ENCODE measurements around the gene OS9. TPM values are rescaled to one million over a fixed set of nuclear protein-coding genes. Genes with fewer than 3 reads are reported as not detected.
A peak's percentile ranks its signal among the peaks of the same experiment; 100 is the strongest.

OS9 gene
- total RNA-seq, 2 experiments from 2014 or later, result 146 to 152 TPM

DNA sequence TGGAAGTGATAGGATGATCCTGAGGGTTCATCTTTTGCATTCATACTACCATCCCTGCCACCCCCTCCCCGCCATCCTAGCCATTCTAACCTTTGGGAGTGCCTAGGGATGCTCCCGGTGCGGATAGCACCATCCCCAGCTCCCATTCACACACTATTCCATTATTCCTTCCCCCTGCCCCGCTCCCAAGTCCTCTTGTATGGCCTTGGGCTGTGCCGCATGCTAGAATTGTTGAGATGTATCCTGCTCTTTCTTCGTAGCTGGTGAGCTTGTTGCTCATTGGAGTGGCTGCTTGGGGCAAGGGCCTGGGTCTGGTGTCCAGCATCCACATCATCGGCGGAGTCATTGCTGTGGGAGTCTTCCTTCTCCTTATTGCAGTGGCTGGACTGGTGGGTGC, 51.6 kb downstream of the OS9 start:
- peaks cover 55% of the 10 kb centered on the region for H3K4me1 Mint-ChIP-seq
- H3K27ac Mint-ChIP-seq, result peak overlapping the region; percentile 93
- DNase-seq, result no peak
- H3K36me3 Mint-ChIP-seq (ENCODE audit: low read depth), result peaks cover 46% of the 10 kb centered on the region
- H3K4me3 Mint-ChIP-seq, result peak overlapping the region; percentile 77
- no peaks in the 10 kb centered on the region for H3K27me3 Mint-ChIP-seq
- CTCF ChIA-PET, result interaction anchor here (2.2 to 2.4 kb wide), 3 partner anchors 11 to 162 kb away, joined by 8 to 15 read pairs (median 12); no protein-coding TSS in a partner anchor
- no peaks in the 10 kb centered on the region for H3K9me3 Mint-ChIP-seq
- POLR2A ChIA-PET, result interaction anchor here (0.8 to 2.9 kb wide), 13 partner anchors 9 to 225 kb away, joined by 3 to 11 read pairs (median 5); partner anchors contain the start of genes DDIT3, EEF1AKMT3, MARCHF9 and METTL1

DNA sequence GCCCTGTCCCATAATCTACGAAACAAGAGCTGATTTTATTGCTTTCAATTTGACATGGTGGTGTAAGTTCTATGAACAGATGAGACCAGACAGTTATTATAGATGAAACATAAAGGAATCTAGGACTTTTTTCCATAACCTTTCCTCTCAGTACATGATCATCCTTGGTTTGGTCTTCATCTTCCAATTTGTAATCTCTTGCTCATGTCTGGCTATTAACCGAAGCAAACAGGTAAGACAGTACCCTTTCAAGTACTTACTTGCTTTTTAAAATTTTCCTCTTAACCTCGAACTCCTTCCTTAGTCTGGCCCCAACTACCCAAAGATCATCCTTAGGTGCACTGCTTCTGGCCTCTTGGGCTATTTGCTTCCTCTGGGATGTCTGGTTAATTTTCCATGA, 52.1 kb downstream of the OS9 start:
- Mint-ChIP-seq H3K9me3 (no peaks in the 10 kb centered on the region), H3K27me3 (no peaks in the 10 kb centered on the region), H3K4me1 (peaks cover 55% of the 10 kb centered on the region), H3K36me3 (ENCODE audit: low read depth) (peaks cover 44% of the 10 kb centered on the region), H3K27ac (peak overlapping the region; percentile 93), H3K4me3 (peak overlapping the region; percentile 77)
- POLR2A ChIA-PET, result interaction anchor here (1.1 to 2.9 kb wide), 4 partner anchors 10 to 155 kb away, joined by 4 to 11 read pairs (median 6); partner anchors contain the start of genes EEF1AKMT3, MARCHF9, METTL1 and PIP4K2C
- CTCF ChIA-PET, result interaction anchor here (2.2 to 2.4 kb wide), 2 partner anchors 10 to 162 kb away, joined by 12 to 15 read pairs; no protein-coding TSS in a partner anchor
- DNase-seq, result no peak

DNA sequence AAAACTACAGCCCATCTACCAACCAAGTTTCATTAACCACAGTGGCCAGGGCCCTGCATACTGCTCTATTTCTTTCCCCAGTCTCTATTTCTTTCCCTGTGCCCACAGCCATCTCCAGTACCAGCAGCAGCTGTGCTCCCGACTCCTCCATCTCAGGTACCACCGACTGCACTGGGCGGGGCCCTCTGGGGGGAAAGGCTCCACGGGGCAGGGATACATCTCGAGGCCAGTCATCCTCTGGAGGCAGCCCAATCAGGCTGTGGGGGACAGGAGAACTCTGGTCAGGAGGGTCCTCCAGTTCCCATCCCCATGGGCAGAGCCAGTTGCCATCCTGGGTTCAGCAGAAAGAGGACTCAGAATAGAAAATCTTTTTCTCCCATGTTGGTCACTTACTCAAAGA, 55.1 kb downstream of the OS9 start:
- DNase-seq, result no peak
- H3K27me3 Mint-ChIP-seq, result no peaks in the 10 kb centered on the region
- no peak overlapping the region for H3K4me3 Mint-ChIP-seq
- no peak overlapping the region for H3K27ac Mint-ChIP-seq
- H3K4me1 Mint-ChIP-seq, result peaks cover 66% of the 10 kb centered on the region
- H3K36me3 Mint-ChIP-seq (ENCODE audit: low read depth), result peaks cover 49% of the 10 kb centered on the region
- ChIA-PET POLR2A (no interaction called here), CTCF (interaction anchor here (1.2 kb wide), 1 partner anchor 8 kb away, joined by 5 read pairs; no protein-coding TSS in a partner anchor)
- H3K9me3 Mint-ChIP-seq, result no peaks in the 10 kb centered on the region

DNA sequence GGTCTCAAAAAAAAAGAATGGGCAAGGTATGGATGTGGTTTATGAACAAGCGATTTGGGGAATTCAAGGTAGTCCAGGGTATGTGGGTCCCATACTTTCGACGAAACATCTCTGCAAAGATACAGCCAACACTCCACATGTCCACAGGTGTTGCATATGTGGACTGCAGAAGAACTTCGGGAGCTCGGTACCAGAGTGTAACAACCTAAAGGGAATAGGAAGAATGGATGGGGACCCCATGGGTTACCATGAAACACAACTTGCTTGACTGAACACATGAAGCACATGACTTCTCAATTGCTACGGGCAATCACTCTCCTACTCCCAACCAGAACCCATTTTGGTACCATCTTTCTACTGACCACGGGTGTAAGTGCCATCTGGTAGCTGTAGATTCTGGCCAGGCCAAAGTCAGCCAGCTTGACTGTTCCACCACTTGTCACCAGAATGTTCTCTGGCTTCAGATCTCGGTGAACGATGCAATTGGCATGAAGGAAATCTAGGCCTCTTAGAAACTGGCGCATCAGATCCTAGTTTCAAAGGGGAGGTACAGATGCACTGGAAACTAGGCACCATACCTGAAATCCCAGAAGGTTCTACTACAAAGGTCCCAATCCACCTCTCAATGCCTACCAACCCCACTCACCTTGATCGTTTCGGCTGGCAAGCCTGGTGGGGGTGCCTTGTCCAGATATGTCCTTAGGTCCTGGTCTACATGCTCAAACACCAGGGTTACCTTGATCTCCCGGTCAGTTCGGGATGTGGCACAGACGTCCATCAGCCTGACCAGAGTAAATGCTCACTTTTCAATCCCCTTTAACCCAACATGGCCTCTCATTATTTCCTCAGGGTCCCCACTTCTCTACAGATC, 56.9 kb downstream of the OS9 start:
- H3K36me3 Mint-ChIP-seq (ENCODE audit: low read depth), result peaks cover 46% of the 10 kb centered on the region
- H3K4me3 Mint-ChIP-seq, result peak overlapping the region; percentile 95
- H3K9me3 Mint-ChIP-seq, result no peaks in the 10 kb centered on the region
- peaks cover 3% of the 10 kb centered on the region for H3K27me3 Mint-ChIP-seq
- no peak for DNase-seq
- H3K27ac Mint-ChIP-seq, result peak overlapping the region; percentile 74
- POLR2A ChIA-PET, result interaction anchor here (0.9 to 1.6 kb wide), 2 partner anchors 9 to 17 kb away, joined by 3 to 8 read pairs; no protein-coding TSS in a partner anchor
- CTCF ChIA-PET, result interaction anchor here (1.5 kb wide), 1 partner anchor 9 kb away, joined by 9 read pairs; no protein-coding TSS in a partner anchor
- peaks cover 58% of the 10 kb centered on the region for H3K4me1 Mint-ChIP-seq

DNA sequence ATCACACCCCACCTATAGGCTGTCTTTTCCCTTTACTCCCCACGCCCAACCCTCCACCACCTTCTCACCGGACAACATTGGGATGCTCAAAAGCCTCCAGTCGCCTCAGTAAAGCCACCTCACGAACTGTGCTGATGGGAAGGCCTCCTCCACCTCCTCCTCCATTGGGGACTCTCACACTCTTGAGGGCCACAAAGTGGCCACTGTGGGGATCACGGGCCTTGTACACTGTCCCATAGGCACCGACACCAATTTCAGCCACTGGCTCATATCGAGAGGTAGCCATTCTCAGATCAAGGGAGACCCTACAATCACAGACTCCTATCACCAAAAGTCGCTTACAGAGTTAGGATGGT, 57.5 kb downstream of the OS9 start:
- no peak for DNase-seq
- peaks cover 42% of the 10 kb centered on the region for H3K36me3 Mint-ChIP-seq (ENCODE audit: low read depth)
- peak overlapping the region; percentile 95 for H3K4me3 Mint-ChIP-seq
- H3K27me3 Mint-ChIP-seq, result peaks cover 3% of the 10 kb centered on the region
- no peaks in the 10 kb centered on the region for H3K9me3 Mint-ChIP-seq
- peaks cover 56% of the 10 kb centered on the region for H3K4me1 Mint-ChIP-seq
- CTCF ChIA-PET, result interaction anchor here (0.8 kb wide), 1 partner anchor 30 kb away, joined by 3 read pairs; no protein-coding TSS in a partner anchor
- H3K27ac Mint-ChIP-seq, result peak overlapping the region; percentile 74
- POLR2A ChIA-PET, result interaction anchor here (0.9 to 1.6 kb wide), 8 partner anchors 9 to 1063 kb away, joined by 3 to 10 read pairs (median 3); partner anchors contain the start of genes EEF1AKMT3, METTL1 and PTGES3

DNA sequence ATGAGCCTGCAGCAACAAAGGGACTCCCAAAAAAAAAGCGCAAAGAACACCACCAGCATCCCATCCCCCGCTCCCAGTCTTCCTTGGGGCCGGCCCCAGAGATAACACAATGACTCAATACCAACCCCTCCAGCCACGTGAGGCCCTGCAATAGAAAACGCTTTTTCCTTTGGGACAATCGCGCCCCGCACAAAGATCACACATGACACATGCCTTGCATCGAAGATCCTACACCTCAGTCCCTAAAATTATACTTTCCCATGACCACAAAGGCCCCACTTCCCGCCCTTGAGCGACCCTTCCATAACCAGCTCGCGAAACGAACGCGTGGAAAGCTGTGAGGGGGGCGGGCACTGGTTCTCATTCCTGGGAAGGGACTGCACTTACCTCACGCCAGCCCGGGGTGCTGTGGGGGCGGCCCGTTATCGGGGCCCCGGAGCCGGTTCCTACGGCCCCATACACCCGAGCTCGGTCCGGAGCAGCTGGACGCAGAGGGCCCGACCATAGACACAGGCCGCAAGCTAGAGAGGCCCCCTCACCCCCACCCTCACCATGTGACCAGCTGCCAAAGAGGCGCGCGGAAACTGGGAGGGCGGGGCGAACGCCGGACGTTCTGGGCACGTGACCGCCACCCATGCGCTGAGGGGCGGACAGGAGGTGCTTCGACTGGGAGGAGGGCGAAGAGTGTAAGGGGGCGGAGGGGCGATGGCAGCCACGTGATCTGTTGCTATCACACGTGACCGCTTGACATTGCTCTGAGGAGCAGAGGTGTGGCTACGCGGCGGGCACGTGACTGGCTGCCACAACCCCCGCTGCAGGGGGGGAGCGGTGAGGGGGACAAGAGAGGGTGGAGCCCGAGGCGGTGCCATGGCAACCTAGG, 58.1 kb downstream of the OS9 start, which contains the start of gene CDK4:
TSS of gene CDK4 (minus strand) at position 523 of the 880 bp plus-strand sequence. CDS start 593 bp downstream, outside the sequence.
- POLR2A ChIA-PET, result interaction anchor here (0.9 to 1.3 kb wide), 9 partner anchors 10 to 1064 kb away, joined by 3 to 10 read pairs (median 3); partner anchors contain the start of genes EEF1AKMT3, METTL1, PTGES3 and SHMT2
- H3K36me3 Mint-ChIP-seq (ENCODE audit: low read depth), result peaks cover 40% of the 10 kb centered on the region
- H3K9me3 Mint-ChIP-seq, result no peaks in the 10 kb centered on the region
- H3K4me1 Mint-ChIP-seq, result peaks cover 58% of the 10 kb centered on the region
- peak within 1 kb of the TSS; percentile 95 for H3K4me3 Mint-ChIP-seq
- peak within 1 kb of the TSS; percentile 74 for H3K27ac Mint-ChIP-seq
- peaks cover 3% of the 10 kb centered on the region for H3K27me3 Mint-ChIP-seq
- DNase-seq, result peak; percentile 99
- CTCF ChIA-PET, result interaction anchor here (0.8 kb wide), 2 partner anchors 11 to 30 kb away, joined by 3 read pairs; no protein-coding TSS in a partner anchor

DNA sequence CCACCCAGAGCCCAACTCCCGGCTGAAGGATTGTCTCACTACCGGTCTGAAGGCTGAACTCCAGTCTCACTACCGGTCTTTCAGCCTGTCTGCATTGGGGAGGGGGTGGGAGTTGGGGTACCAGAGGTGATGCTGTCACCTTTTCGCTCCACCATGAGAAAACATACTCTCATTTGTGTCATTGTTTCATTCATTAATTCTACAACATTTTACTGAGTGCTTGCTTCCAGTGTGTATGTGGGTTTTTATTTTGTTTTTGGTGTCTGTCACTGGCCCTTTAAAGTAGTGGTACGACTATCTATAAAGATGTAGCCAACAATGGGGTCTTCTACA, 58.7 kb downstream of the OS9 start:
- H3K4me3 Mint-ChIP-seq, result peak overlapping the region; percentile 95
- peak overlapping the region; percentile 74 for H3K27ac Mint-ChIP-seq
- ChIA-PET CTCF (no interaction called here), POLR2A (interaction anchor here (0.9 to 1.3 kb wide), 8 partner anchors 11 to 1064 kb away, joined by 3 to 10 read pairs (median 3); partner anchors contain the start of genes EEF1AKMT3, METTL1, PTGES3 and SHMT2)
- H3K4me1 Mint-ChIP-seq, result peaks cover 57% of the 10 kb centered on the region
- peaks cover 3% of the 10 kb centered on the region for H3K27me3 Mint-ChIP-seq
- no peak for DNase-seq
- H3K36me3 Mint-ChIP-seq (ENCODE audit: low read depth), result peaks cover 37% of the 10 kb centered on the region
- H3K9me3 Mint-ChIP-seq, result no peaks in the 10 kb centered on the region

DNA sequence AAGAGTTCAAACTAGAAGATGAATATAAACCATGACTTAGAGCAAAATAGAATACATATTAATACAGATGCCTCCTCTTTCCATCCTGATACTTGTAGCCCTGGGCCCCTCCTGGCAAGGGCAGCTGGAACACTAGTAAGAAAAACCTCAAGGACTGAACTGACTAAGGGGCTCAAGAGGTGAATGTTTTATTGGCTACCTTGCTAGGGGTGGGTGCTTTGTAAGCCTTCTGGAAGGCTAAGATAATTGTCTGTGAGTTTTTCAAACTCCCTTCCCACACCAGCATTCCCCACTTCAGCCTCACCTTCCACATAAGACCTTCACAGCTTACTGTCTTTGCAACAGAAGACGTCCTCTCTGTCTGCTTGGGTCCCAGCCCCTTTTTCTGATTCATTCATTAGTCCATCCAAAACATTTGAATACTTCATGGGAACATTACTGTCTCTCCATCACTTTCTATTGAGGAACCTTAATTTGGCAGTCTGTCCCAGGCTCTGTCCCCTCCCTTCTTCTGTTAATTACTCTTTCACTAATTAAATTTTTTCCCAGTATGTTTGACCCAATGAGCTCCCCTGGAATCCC, 59.9 kb downstream of the OS9 start:
- POLR2A ChIA-PET, result interaction anchor here (1.0 to 1.4 kb wide), 3 partner anchors 9 to 18 kb away, joined by 3 to 5 read pairs (median 3); partner anchors contain the start of genes EEF1AKMT3, METTL1 and TSPAN31
- Mint-ChIP-seq H3K27ac (peak overlapping the region; percentile 81), H3K4me1 (peaks cover 61% of the 10 kb centered on the region), H3K9me3 (no peaks in the 10 kb centered on the region), H3K4me3 (peak overlapping the region; percentile 93), H3K36me3 (ENCODE audit: low read depth) (peaks cover 35% of the 10 kb centered on the region), H3K27me3 (peaks cover 3% of the 10 kb centered on the region)
- no peak for DNase-seq
- CTCF ChIA-PET, result no interaction called here

DNA sequence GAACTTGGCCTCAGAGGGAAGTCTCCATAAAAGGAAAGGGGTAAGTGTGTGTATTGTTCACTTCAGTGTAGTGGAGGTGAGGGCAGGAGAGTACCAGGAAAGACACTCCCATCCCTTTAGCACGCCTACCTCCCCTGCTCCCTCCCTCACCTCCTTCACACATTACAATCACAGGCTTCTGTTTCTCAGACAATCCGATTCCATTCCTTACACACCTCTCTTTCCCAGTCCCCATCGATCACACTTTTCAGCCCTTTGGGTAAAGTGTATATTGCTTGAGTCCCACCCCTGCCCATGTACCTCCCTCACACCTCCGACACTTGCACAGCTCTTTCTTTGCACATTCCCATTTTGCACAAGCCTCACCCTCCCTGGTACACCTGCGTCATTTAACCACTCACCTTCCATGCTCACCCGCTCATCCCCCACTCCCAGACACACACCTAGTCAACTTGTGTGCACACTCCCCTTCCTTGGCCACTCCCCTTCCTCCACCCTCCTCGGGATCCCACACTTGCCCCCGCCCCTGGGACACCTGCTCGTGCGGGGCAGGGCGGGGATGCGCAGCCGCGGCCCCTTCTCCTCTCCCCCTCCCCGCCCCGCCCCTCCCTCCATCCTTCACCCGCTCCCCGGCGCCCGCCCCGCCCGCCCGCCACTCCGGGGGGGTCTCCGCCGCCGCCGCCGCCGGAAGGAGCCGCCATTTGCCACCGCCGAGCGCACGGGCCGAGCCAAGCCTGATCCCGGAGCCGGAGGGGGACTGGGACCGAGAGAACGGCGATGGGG, 60.7 kb downstream of the OS9 start, which contains the start of gene MARCHF9:
TSS of gene MARCHF9 (plus strand) at position 693 of the 783 bp plus-strand sequence. CDS start 426 bp downstream, outside the sequence.
- H3K4me3 Mint-ChIP-seq, result peak within 1 kb of the TSS; percentile 93
- peaks cover 3% of the 10 kb centered on the region for H3K27me3 Mint-ChIP-seq
- peaks cover 63% of the 10 kb centered on the region for H3K4me1 Mint-ChIP-seq
- POLR2A ChIA-PET, result interaction anchor here (1.0 to 2.4 kb wide), 5 partner anchors 10 to 17 kb away, joined by 3 to 11 read pairs (median 3); partner anchors contain the start of genes EEF1AKMT3, METTL1 and TSPAN31
- peak; percentile 88 for DNase-seq
- peaks cover 34% of the 10 kb centered on the region for H3K36me3 Mint-ChIP-seq (ENCODE audit: low read depth)
- H3K9me3 Mint-ChIP-seq, result no peaks in the 10 kb centered on the region
- CTCF ChIA-PET, result interaction anchor here (0.6 kb wide), 2 partner anchors 11 to 23 kb away, joined by 3 read pairs; no protein-coding TSS in a partner anchor
- peak within 1 kb of the TSS; percentile 81 for H3K27ac Mint-ChIP-seq

DNA sequence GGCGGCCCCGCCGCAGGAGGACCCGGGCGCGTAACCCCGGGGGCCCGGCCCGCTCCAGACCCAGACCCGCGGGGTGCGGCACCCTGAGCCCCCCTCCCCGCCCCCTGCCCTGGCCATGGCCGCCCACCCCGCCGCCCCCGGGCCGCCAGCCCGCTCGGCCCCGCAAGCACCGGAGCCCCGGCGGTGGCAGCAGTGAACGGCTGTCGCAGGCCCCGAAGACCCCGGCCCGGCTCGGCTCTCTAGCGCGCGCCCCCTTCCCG, 61.2 kb downstream of the OS9 start:
- Mint-ChIP-seq H3K9me3 (no peaks in the 10 kb centered on the region), H3K4me1 (peaks cover 63% of the 10 kb centered on the region), H3K27me3 (peaks cover 3% of the 10 kb centered on the region), H3K27ac (no peak overlapping the region), H3K36me3 (ENCODE audit: low read depth) (peaks cover 33% of the 10 kb centered on the region), H3K4me3 (peak overlapping the region; percentile 28)
- ChIA-PET CTCF (interaction anchor here (0.6 kb wide), 2 partner anchors 11 to 23 kb away, joined by 3 read pairs; no protein-coding TSS in a partner anchor), POLR2A (interaction anchor here (1.0 to 2.4 kb wide), 2 partner anchors 9 to 10 kb away, joined by 3 to 11 read pairs; partner anchors contain the start of gene TSPAN31)
- DNase-seq, result no peak

Data from activated CD4-positive, alpha-beta memory T cell treated with anti-CD3 and anti-CD28 coated beads, Interleukin-2, amount 10 ng/mL, durations not matched to agents 7 days and 5 days (primary cell).